Measurements from ENCODE around the gene INPP5D.

INPP5D gene

DNA sequence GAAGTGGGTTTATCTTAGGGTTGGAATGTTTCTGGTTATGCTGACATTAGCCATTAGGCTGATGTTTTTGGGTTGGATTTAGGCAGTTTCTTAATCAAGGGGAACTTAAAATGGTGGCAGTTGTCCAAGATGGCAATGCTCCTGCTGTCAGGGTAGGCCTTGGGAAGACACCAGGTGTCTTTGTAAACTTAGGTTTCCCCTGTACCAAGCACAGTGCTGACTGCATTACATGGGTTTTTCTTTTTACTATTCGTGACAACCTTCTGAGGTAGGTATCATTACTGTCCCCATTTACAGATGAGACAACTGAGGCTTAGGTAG is 190.8 kb downstream of the INPP5D start:
- DNase-seq: no peak

DNA sequence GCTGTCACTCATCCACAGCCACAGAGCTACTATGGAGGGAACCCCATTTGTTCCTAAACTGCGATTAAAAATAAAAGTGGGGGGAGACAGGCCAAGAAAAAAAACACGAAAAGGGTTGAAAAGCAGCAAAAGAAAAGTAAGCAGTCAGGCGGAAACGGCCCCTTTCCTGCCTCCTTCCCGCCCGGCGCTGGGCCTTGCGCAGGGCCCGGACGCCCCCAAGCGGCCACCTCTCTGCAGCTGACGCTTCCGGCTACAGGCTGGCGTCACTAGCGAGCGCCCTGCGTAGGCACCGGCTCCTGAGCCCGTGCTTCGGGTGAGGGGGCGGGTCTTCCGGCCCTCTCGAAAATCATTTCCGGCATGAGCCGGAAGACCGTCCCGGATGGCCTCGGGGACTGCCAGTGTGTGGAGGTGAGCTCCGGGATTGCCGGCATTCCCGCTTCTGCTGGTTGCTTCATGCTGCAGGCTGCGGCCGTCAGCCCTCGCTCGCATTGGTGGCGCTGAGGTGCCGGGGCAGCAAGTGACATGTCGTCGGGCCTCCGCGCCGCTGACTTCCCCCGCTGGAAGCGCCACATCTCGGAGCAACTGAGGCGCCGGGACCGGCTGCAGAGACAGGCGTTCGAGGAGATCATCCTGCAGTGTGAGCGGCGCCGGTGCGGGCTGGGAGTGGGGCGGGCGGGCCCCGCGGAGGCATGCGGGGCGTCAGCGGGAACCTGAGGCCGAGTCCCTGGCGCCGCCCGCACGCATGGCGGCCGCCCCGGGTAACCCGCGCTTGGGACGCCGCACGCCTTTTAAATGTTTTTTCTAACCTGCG is 191.4 kb downstream of the INPP5D start, which contains the start of gene ATG16L1:
ATG16L1 (plus strand) TSS at position 368 of the 811 bp plus-strand sequence; CDS start at position 523, 155 bp downstream.
- DNase-seq: peak; percentile 97

DNA sequence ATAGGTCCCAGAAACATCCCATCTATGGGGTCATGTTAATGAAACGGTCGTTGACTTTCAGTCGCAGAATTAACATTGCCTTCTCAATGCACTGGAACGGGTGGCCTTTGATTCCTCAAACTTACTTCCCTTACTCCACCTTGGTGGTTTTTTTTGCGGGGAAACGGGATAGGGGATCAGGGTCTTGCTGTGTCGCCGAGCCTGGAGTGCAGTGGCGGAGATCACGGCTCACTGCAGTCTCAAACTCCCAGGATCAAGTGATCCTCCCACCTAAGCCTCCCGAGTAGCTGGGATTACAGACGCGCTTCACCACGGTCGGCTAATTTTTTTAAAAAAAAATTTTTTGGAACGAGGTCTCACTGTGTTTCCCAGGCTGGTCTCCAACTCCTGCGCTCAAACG is 192.1 kb downstream of the INPP5D start:
- DNase-seq: no peak

DNA sequence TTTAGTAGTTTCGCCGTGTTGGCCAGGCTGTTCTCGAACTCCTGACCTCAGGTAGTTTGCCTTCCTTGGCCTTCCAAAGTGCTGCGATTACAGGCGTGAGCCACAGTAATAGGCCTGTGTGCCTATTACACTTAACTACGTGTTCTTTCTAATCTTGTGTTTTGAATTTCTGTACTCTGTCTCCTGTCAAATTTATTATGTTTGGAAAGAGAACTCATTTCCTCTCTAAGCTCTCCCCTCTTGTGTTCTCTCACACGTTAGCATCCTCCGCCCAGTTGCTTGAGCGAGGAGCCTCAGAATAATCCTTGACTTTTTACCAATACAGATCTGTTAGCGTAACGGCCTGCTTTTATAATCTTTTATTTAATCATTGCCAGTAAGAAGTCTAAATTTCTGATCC is 195.0 kb downstream of the INPP5D start:
- no peak for DNase-seq

DNA sequence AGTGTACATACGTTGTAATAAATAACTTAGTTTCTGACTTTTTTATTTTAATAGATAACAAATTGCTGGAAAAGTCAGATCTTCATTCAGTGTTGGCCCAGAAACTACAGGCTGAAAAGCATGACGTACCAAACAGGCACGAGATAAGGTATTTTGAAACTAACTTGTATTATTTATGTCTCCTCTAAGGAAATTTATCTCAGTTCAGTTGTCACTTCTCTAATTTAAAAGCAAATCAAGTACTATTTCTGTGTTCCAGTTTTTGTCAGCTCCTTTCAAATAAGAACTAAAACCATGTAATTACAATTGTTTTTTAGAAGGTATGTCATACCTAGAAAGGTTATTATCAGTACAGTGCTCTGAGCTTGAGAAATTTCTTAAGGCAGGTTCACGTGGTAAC is 195.9 kb downstream of the INPP5D start:
- DNase-seq: no peak
